Thyroid gland (tissue), 4 donors: Measurements from ENCODE around the gene U2SURP. TPM values are rescaled to one million over a fixed set of nuclear protein-coding genes. Genes with fewer than 3 reads are reported as not detected.
"Not testable (repeated sequence)": the region's sequence is repeated elsewhere in the genome, so short reads cannot be mapped to it uniquely, and the experiment has no call there.

Experiments
- DNase-seq, 2 donors: peaks; one replicate each; pipeline ENCODE4 v3.0.0-alpha.2; 2019
- H3K27ac ChIP-seq, 3 donors: fragments of 200-600 bp; sonication (generic); 1 replicate in 2 of 3; 2 replicates in 1 of 3; pipeline ENCODE4 v1.5.1; 2016 to 2019; ENCODE audit warnings: mild to moderate bottlenecking in 1 of 3, moderate library complexity in 1 of 3
- H3K27me3 ChIP-seq: fragments of 200-600 bp; sonication (generic); one replicate; pipeline ENCODE4 v1.5.1; 2019
- H3K36me3 ChIP-seq, 2 donors: fragments of 200-600 bp; sonication (generic); one replicate each; pipeline ENCODE4 v1.5.1; 2016 to 2019
- H3K4me1 ChIP-seq, 2 donors: fragments of 200-600 bp; sonication (generic); one replicate each; pipeline ENCODE4 v1.5.1; 2017 to 2019
- H3K4me3 ChIP-seq, 3 donors: fragments of 200-600 bp; sonication (generic); replicated peaks in 1 of 3; 1 replicate in 2 of 3; 2 replicates in 1 of 3; pipeline ENCODE4 v1.5.1; 2016; ENCODE audit warnings: mild to moderate bottlenecking in 1 of 3
- H3K9me3 ChIP-seq: fragments of 200-600 bp; sonication (generic); one replicate; pipeline ENCODE4 v1.5.1; 2017
- CTCF ChIP-seq, 6 experiments: fragments of 200-600 bp in 3 of 6; fragments of 450-650 bp in 3 of 6; sonication (generic) in 3 of 6; IDR thresholded peaks; one replicate each; pipeline ENCODE4 v1.5.1; 2016 to 2019; ENCODE audit warnings: antibody characterized with exemption in 6 of 6, mild to moderate bottlenecking in 2 of 6, inconsistent platforms in 1 of 6, moderate library complexity in 1 of 6
- POLR2A ChIP-seq, 2 donors: fragments of 450-650 bp; IDR thresholded peaks; one replicate each; pipeline ENCODE4 v1.6.1; 2017; ENCODE audit warnings: antibody characterized with exemption in 2 of 2, mild to moderate bottlenecking in 2 of 2, moderate library complexity in 1 of 2
- WGBS, 2 donors: methylation state at CpG; one replicate each; pipeline ENCODE4 v1.1.5; 2017; 5-methylcytosine and 5-hydroxymethylcytosine counted together
- intact Hi-C: fragments of 100-400 bp; cut with DNase I; formaldehyde crosslinking; loops from one replicate; pipeline ENCODE4 v1.15.1; 2023
- total RNA-seq, 4 donors: library from RNA; depleted of rRNA; stranded (reverse); fragments of >200 nt; gene quantifications; one replicate each; pipeline ENCODE4 v1.2.3, GENCODE V29; 2016

U2SURP gene
- total RNA-seq, 4 donors from 2014 or later = 87.8 to 144 (median 102) TPM

GRCh38 chr3:143045639-143046038 is 44.3 kb downstream of the U2SURP start:
- no peak for DNase-seq
- 93 to 95% methylated on average over 2 of the region's 2 CpGs for whole genome bisulfite sequencing, 2 donors
- H3K27me3 ChIP-seq = no peaks in the 10 kb centered on the region
- H3K36me3 ChIP-seq = peaks cover 8 to 11% of the 10 kb centered on the region in 2 donors
- peaks cover 12% of the 10 kb centered on the region in 2 donors for H3K4me1 ChIP-seq
- H3K9me3 ChIP-seq = no peaks in the 10 kb centered on the region
- intact Hi-C loops = no loop called here
- no peak overlapping the region for H3K4me3 ChIP-seq
- no peak for TF ChIP-seq CTCF (IDR thresholded peaks at IDR 0.05)
- TF ChIP-seq POLR2A (IDR thresholded peaks at IDR 0.05) = no peak
- H3K27ac ChIP-seq = no peak overlapping the region

GRCh38 chr3:143046075-143046474 is 44.7 kb downstream of the U2SURP start:
- H3K4me3 ChIP-seq, intact Hi-C loops, DNase-seq, H3K27ac ChIP-seq, H3K27me3 ChIP-seq, H3K9me3 ChIP-seq: not testable (repeated sequence)
- 83 to 91% methylated on average over 4 to 5 of the region's 5 CpGs for WGBS, 2 donors
- Histone ChIP-seq H3K36me3 (peaks cover 8 to 11% of the 10 kb centered on the region in 2 donors), H3K4me1 (peaks cover 12% of the 10 kb centered on the region in 2 donors)

GRCh38 chr3:143054011-143054410 is 52.6 kb downstream of the U2SURP start:
- Histone ChIP-seq H3K27me3 (no peaks in the 10 kb centered on the region), H3K36me3 (peaks cover 11 to 14% of the 10 kb centered on the region in 2 donors), H3K27ac (no peak overlapping the region), H3K9me3 (no peaks in the 10 kb centered on the region), H3K4me1 (no peaks in the 10 kb centered on the region), H3K4me3 (no peak overlapping the region)
- WGBS, 2 donors = 93 to 95% methylated on average over 2 of the region's 2 CpGs
- TF ChIP-seq POLR2A (IDR thresholded peaks at IDR 0.05) (no peak), CTCF (IDR thresholded peaks at IDR 0.05) (no peak)
- intact Hi-C loops = no loop called here
- no peak for DNase-seq

GRCh38 chr3:143056372-143056771 is 55.0 kb downstream of the U2SURP start:
- H3K9me3 ChIP-seq = no peaks in the 10 kb centered on the region
- no peak for DNase-seq
- intact Hi-C loops = no loop called here
- H3K36me3 ChIP-seq = peaks cover 11 to 12% of the 10 kb centered on the region in 2 donors
- H3K27me3 ChIP-seq = no peaks in the 10 kb centered on the region
- H3K4me3 ChIP-seq = no peak overlapping the region
- no peaks in the 10 kb centered on the region for H3K4me1 ChIP-seq
- TF ChIP-seq POLR2A (IDR thresholded peaks at IDR 0.05) (no peak), CTCF (IDR thresholded peaks at IDR 0.05) (no peak)
- WGBS, 2 donors = 92 to 93% methylated on average over 3 of the region's 3 CpGs
- no peak overlapping the region for H3K27ac ChIP-seq

- no peak for DNase-seq
- Histone ChIP-seq H3K4me1 (no peaks in the 10 kb centered on the region), H3K27me3 (no peaks in the 10 kb centered on the region), H3K27ac (no peak overlapping the region), H3K9me3 (no peaks in the 10 kb centered on the region), H3K4me3 (no peak overlapping the region), H3K36me3 (no peaks in the 10 kb centered on the region)
- intact Hi-C loops = no loop called here
- TF ChIP-seq CTCF (IDR thresholded peaks at IDR 0.05) (no peak), POLR2A (IDR thresholded peaks at IDR 0.05) (no peak)
- WGBS, 2 donors = 86 to 94% methylated on average over 3 of the region's 3 CpGs
Observed at GRCh38 chr3:143060906-143061305, 59.5 kb downstream of the U2SURP start.

GRCh38 chr3:143063018-143063417 is 61.6 kb downstream of the U2SURP start:
- intact Hi-C loops = no loop called here
- no peak for TF ChIP-seq CTCF (IDR thresholded peaks at IDR 0.05)
- no peak for TF ChIP-seq POLR2A (IDR thresholded peaks at IDR 0.05)

More at GRCh38 chr3:143063018-143063417, 61.6 kb downstream of the U2SURP start:
- DNase-seq = no peak
- Histone ChIP-seq H3K27me3 (no peaks in the 10 kb centered on the region), H3K27ac (no peak overlapping the region), H3K4me3 (no peak overlapping the region), H3K4me1 (no peaks in the 10 kb centered on the region), H3K36me3 (no peaks in the 10 kb centered on the region), H3K9me3 (no peaks in the 10 kb centered on the region)
- WGBS, 2 donors = 85 to 88% methylated on average over 2 of the region's 2 CpGs
